GM19463 (cell line): ENCODE measurements around the gene NYAP1.
"Not testable (repeated sequence)": the region's sequence is repeated elsewhere in the genome, so short reads cannot be mapped to it uniquely, and the experiment has no call there.

Source experiments
- ATAC-seq: cut with Tn5 transposase; IDR thresholded peaks from one replicate; pipeline ENCODE4 v1.9.1; 2021; ENCODE audit warnings: mild to moderate bottlenecking, moderate library complexity; ENCODE audit not compliant: unreplicated experiment

The NYAP1 gene

DNA sequence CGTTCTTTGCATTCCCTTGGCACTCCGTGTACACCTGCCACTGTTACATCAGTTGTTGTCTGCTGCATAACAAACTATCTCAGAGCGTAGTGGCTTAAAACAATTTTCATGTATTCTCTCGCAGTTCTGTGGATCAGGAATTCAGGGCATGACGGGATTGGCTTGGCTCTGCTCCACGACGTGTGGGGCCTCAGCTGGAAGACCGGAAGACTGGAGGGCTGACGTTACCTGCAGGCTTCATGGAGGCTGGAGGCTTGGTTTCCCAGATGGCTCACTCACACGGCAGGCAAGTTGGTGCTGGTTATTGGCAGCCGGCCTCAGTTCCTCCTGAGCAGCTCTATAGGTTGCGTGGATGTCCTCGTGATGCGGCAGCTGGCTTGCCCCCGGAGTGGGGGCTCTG, 25.5 kb downstream of the NYAP1 start:
- no peak for ATAC-seq

DNA sequence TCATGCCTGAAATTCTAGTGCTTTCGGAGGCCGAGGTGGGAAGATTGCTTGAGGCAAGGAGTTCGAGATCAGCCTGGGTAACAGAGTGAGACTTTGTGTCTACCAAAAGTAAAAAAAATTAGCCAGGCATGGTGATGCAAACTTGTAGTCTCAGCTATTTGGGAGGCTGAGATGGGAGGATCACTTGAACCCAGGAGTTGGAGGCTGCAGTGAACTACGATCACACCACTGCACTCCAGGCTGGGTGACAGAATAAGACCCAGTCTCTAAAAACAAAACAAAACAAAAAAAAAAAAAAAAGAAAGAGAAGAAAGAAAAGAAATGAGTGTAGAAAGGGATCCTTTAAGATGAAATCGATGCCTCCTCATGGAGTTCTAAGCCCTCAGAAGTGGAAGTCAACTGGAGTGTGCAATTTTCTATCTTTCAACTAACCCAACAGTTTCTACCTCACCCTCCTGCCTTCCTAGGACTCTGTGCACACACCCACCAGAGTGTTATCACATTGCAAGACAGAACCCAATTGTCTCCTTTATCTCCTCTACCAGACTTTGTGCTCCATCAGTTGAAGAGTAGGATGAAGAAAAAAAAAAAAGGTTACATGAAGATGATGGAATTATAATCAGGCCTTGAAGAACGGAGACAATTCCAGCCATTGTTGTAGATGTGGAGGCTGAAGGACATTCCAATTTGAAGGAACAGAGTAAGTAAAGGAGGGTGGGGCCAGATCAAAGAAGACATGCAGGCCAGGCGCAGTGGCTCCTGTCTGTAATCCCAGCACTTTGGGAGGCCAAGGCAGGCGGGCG, 26.9 kb downstream of the NYAP1 start:
- ATAC-seq: no peak

DNA sequence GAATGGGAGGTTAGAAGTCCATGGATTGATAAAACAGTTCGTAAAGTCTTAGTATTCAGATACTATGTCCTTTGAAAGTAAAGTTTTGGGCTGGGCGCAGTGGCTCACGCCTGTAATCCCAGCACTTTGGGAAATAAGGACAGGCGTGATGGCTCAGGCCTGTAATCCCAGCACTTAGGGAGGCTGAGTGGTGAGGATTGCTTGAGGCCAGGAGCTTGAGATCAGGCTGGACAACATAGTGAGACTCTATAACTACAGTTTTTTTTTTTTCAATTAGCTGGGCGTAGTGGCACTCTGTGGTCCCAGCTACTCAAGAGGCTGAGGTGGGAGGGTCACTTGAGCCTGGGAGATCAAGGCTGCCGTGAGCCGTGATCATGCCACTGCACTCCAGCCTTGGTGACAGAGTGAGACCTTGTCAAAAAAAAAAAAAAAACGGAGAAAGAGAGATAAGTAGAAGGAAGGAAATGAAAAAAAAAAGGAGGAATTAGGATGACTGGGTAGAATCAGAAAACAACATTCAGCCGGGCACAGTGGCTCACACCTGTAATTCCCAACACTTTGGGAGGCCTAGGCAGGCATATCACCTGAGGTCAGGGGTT, 29.6 kb downstream of the NYAP1 start:
- no peak for ATAC-seq

DNA sequence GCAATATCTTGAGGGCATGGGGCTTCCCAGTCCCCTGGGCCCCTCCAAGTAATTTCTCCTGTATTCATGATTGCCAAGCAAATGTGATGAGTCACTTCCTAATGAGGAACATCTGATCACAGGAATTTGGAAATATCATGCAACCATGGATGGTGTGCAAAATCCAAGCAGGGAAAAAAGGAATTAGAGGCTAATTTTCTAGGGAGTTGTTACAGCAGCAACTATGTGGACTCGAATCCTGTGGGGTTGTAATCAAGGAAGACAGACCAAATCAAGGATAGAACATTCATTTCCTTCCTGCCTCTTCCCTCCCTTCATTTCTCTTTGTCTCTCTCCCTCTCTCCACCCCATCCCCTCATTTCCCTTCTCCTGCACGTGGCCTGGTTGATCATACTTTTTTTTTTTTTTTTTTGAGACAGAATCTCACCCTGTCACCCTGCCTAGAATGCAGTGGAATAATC, 31.4 kb downstream of the NYAP1 start:
- no peak for ATAC-seq

DNA sequence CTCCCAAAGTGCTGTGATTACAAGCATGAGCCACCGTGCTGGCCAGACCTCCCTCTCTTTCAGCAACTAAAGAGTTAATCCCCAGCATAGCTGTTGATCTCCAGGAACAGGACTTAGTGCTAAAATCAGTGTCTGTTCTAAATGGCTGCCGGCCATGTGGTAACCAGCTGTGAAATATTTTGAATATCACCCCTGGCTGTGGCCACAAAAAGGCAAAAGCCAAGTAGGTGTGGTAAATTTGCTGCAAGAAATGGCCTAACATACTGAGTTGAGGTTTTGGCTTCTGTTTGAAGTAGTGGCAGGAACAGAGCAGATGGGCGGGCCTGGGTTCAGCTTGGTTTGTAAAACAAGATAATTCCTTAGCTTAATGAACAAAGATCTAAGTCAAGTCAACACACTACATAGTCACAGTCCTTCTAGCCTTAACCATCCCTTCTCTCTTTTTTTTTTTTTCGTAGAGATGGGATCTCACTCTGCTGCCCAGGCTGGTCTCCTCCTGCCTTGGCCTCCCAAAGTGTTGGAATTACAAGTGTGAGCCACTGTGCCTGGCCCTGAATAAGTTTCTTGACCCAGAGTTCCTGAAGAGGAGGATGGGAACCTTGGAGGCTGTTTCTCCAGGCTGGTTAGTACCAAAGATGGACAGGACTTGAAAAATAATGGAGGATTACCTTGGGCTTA, 32.5 kb downstream of the NYAP1 start:
- no peak for ATAC-seq

DNA sequence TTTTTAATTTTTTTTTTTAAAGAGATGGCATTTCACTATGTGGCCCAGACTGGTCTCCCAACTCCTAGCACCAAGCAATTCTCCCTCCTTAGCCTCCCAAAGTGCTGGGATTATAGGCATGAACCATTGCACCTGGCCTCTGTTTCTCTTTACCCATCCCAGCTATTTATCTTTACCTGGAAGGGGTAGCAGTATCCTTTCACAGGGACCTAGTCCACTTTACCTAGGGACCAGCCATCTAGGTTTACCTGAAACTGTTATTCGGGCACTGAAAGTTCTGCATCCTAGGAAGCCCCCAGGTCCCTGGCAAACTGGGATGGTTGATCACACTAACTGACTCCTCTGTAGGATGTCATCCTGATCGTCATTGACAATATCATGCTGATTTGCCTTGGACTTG, 33.6 kb downstream of the NYAP1 start:
- ATAC-seq: no peak

DNA sequence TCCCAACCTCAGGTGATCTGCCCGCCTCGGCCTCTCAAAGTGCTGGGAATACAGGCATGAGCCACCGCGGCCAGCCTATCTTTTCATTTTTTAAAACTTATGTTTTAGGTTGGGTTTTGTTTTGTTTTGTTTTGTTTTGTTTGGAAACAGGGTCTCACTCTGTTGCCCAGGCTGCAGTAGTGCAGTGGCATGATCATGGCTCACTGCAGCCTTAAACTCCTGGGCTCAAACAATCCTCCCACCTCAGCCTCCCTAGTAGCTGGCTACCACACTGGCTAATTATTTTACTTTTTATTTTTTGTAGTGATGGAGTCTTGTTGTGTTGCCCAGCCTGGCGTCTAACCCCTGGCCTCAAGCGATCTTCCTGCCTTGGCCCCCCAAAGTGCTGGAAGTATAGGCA, 35.9 kb downstream of the NYAP1 start:
- ATAC-seq: no peak

DNA sequence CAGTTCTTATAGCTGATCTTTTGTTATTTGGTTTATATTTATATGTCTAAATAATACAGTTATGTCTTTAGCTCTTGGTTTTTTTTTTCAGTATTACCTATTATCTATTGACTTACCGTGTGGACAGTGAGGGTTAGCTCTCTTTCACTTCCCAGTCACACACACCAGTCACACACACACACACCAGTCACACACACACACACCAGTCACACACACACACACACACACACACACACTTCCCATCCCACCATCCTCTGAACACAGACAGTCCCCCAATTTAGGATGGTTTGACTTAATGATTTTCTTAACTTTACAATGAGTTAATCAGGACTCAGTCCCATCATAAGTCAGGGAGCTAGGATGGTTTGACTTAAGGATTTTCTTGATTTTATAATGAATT, 36.4 kb downstream of the NYAP1 start:
- no peak for ATAC-seq

DNA sequence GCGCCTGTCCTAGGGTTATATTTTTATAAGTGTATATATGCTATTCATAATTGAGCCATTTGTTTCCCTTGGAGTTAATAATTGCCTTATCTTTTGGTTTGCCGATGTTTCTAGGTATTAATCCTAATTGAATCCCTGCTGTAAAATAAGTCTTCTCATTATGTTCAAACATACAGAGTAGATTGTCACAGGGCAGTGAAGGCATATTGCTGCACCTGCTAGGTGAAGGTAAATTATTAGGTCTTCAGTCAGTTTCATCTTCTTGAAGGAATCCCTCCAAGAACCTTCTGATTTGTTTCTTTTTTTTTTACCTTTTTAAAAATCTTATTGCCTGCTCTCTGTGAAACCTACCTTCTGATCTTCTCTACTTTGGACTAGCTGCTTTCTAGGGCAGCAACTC, 37.3 kb downstream of the NYAP1 start:
- ATAC-seq: no peak

DNA sequence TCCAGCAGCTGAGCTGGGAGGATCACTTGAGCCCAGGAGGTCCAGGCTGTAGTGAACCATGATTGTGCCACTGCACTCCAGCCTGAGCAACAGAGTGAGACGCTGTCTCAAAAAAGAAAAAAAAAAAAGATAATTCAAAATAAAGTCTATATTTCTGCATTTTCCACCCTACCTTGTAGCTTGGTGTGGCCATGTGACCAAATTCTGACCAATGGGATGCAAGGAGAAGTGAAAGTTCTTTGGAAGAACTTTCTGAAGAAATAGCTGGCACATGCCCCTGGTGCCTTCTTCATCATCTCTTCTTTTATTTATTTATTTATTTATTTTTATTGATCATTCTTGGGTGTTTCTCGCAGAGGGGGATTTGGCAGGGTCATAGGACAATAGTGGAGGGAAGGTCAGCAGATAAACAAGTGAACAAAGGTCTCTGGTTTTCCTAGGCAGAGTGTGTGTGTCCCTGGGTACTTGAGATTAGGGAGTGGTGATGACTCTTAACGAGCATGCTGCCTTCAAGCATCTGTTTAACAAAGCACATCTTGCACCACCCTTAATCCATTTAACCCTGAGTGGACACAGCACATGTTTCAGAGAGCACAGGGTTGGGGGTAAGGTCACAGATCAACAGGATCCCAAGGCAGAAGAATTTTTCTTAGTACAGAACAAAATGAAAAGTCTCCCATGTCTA, 38.3 kb downstream of the NYAP1 start:
- not testable (repeated sequence) for ATAC-seq

DNA sequence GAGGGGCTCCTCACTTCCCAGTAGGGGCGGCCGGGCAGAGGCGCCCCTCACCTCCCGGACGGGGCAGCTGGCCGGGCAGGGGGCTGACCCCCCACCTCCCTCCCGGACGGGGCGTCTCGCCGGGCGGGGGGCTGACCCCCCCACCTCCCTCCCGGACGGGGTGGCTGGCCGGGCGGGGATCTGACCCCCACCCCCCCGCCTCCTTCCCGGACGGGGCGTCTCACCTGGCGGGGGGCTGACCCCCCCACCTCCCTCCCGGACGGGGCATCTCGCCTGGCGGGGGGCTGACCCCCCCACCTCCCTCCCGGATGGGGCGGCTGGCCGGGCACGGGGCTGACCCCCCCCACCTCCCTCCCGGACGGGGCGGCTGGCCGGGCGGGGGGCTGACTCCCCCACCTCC, 39.5 kb downstream of the NYAP1 start:
- ATAC-seq: not testable (repeated sequence)

DNA sequence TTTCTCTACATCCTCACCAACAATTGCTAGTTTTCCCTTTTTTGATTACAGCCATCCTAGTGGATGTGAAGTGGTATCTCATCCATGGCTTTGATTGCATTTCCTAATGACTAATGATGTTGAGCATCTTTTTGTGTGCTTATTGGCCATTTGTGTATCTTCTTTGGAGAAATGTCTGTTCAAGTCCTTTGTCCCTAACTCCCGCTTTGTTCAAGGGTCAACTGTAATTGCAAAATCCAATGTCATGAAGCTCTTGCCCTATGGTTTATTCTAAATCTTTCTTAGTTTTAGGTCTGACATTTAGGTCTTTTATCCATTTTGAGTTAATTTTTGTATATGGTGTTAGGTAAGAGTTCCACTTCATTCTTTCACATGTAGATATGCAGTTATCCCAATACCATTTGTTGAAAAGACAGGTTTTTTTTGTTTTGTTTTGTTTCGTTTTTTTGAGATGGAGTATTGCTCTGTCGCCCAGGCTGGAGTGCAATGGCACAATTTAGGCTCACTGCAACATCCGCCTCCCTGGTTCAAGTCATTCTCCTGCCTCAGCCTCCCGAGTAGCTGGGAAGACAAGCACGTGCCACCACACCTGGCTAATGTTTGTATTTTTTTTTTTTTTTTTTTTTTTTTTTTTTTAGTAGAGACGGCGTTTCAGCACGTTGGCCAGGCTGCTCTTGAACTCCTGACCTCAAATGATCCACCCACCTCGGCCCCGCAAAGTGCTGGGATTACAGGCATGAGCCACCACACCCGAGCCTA, 44.6 kb downstream of the NYAP1 start:
- not testable (repeated sequence) for ATAC-seq

DNA sequence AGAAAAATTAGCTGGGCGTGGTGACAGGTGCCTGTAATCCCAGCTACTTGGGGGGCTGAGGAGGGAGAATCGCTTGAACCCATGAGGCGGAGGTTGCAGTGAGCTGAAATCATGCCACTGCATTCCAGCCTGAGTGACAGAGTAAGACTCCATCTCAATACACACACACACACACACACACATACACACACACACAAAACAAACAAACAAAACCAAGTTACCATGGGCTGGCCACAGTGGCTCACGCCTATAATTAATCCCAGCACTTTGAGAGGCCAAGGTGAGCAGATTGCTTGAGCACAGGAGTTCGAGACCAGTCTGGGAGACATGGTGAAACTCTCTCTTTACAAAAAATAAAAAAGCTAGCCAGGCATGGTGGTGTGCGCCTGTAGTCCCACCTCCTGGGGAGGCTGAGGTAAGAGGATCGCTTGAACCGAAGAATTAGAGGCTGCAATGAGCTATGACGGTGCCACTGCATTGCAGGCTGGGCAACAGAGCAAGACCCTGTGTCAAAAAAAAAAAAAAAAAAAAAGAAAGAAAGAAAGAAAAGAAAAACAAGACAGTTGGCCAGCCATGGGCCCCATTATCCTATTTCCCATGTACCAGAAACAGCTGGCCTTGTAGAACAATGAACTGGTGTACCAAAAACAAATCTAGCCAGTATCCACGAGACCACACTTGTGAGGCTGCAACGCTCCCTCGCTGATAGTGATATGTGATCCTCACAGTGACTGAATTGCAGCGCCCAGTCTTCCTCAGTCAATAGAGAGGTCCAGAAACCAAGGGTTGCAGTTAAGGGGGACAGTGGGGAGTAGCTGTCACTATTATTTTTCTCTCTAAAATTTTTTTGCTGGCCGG, 48.7 kb downstream of the NYAP1 start:
- no peak for ATAC-seq

DNA sequence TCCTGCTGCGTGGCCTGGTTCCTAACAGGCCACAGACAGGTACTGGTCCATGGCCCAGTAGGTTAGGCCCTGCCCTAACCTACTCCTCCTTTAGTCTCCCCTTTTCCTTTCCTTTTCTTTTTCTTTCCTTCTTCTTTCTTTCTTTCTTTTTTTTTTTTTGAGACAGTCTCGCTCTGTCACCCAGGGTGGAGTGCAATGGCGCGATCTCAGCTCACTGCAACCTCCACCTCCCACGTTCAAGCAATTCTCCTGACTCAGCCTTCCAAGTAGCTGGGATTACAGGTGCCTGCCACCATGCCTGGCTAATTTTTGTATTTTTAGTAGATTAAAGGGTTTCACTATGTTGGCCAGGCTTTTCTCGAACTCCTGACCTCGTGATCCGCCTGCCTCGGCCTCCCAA, 52.3 kb downstream of the NYAP1 start:
- ATAC-seq: not testable (repeated sequence)

DNA sequence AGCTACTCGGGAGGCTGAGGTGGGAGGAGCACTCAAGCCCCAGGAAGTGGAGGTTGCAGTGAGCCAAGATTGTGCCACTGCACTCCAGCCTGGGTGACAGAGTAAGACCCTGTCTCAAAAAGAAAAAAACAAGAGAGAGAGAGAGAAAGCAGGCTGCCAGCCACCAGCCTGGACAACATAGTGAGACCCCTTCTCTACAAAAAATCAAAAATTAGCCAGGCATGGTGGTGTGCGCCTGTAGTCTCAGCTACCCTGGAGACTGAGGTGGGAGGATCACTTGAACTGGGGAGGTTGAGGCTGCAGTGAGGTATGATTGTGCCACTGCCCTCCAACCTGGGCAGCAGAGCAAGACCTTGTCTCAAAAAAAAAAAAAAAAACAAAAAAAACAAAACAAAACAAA, 53.0 kb downstream of the NYAP1 start:
- not testable (repeated sequence) for ATAC-seq

DNA sequence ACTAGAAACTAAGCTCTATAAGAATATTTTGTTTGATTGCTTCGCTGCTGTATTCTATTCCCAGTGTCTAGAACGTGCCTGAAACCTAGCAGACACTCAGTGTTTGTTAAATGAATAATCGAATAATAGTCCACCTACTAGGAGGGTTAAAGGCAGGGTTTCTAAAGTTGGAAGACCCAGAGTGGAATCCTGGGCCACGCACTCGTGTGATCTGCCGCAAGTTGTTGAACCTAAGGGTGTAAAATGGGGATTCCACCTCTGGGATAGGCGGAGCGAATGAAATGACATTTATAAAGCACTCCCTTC, 54.6 kb downstream of the NYAP1 start:
- no peak for ATAC-seq

DNA sequence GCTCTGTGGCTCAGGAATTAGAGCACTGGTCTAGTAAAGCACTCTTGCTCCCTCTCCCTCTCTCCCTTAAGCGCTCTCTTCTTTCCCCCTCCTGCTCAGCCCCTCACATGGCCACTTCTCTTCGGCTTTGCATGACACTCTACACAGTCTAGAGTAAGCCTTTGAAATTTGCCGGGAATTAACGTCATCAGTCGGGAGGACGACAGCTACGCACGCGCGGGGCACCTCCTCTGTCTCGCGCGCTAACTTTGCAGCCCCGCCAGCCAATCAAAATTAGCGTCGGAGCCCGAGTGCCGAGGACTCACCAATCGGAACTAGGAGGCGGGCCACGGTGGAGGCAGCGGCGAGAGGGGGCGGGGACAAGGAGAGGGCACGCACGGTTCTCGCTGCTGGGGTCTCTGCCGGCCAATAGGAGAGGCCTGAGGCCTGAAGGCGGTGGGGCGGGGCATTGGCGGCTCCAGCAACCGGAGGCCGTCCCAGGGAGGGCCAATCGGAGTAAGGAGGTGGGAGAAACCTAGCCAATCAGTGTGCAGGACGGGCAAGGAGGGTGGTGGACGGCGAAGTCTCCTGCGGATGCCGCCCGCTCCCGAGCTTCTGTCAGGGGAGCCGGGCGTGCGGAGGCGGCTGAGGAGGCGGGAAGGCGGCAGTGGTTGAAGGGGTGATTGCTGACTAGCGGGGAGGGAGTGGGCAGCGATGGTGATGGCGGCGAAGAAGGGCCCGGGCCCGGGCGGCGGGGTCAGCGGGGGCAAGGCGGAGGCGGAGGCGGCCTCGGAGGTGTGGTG, 55.1 kb downstream of the NYAP1 start, which contains the start of gene AGFG2:
Gene AGFG2 (plus strand): TSS at position 550 of the 782 bp plus-strand sequence. CDS start 144 bp downstream, at position 694.
- peak; percentile 93 for ATAC-seq

DNA sequence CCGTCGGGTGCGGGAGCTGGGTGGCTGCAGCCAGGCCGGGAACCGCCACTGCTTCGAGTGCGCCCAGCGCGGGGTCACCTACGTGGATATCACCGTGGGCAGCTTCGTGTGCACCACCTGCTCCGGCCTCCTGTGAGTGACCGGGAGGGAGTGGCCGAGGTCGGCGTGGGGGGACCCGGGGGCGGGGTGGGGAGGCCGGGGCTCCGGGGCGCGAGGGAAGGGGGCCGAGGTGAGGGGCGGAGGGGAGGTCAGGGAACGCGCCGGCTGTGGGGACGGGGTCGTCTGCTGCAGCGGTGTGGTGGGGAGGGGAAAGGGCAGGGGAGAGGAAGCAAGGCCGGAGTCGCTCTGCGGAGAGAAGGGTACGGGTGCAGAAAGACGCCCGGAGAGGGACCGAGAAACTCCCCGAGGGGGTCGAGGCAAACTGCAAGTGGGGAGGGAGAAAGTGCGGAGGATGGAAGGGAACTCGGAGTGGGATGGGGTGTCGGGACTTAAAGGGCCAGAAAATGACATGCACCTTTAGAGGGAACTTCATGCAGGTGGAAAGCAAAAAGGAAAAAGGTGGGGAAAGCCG, 55.8 kb downstream of the NYAP1 start:
- ATAC-seq: no peak
